ENCODE data around the gene SGCA.

SGCA gene

GRCh38 chr17:50130559-50131305 lies 35.1 kb upstream of the SGCA start:
- Histone ChIP-seq H3K36me3 (ENCODE audit: low read depth) (0 out of 2 replicates have a peak, but pooled peaks cover 9% of the 10 kb centered on the region), H3K4me3 (ENCODE audit: severe bottlenecking) (no peak overlapping the region)

DNA sequence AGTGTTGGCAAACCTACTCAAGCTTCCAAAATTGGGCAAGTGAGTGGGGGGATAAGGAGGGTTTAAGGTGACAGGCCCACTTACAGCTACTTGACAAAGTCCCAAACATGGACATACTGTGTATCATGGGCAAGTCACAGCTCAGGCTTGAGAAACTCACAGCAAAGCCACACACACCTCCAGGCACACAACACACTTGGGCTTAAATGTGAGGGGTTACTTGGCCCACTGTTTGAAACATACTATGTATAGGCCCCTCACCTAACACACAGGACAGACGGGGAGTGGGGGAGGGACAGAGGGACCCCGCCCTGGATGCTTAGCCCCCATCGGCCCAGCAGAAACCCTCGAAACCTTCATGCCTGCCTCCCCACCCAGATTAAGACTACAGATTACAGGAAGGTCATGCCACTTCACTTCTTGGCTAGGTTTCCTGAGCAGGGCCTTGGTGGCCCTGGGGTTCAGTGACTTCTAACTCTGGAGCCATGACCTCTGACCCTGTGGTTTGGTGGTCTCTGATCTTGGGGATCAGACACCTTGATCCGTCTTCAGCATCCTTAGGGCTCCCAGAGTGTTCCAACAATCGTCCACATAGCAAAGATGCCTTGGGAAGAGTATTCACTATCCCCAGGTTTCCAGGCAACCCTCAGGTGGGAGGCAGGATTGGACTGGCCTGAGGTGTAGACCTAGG lies 33.6 kb upstream of the SGCA start:
- ATAC-seq (ENCODE audit: low read depth) (no peak; the same call in 2 of the 3 replicates), DNase-seq (ENCODE audit: low spot score) (no peak)
- no peak for TF ChIP-seq CTCF (IDR thresholded peaks at IDR 0.05; ENCODE audit: poor library complexity, severe bottlenecking)
- Histone ChIP-seq H3K27me3 (ENCODE audit: insufficient read depth, poor library complexity, severe bottlenecking) (peaks cover 6% of the 10 kb centered on the region), H3K4me1 (ENCODE audit: insufficient read depth, poor library complexity, severe bottlenecking) (peaks cover 6% of the 10 kb centered on the region), H3K4me3 (ENCODE audit: severe bottlenecking) (no peak overlapping the region), H3K9me3 (ENCODE audit: severe bottlenecking) (no peaks in the 10 kb centered on the region), H3K36me3 (ENCODE audit: low read depth) (peaks cover 20% of the 10 kb centered on the region), H3K27ac (ENCODE audit: poor library complexity, severe bottlenecking) (peak overlapping the region; percentile 19)

More at GRCh38 chr17:50130559-50131305, 35.1 kb upstream of the SGCA start:
- H3K27me3 ChIP-seq (ENCODE audit: insufficient read depth, poor library complexity, severe bottlenecking), result peaks cover 6% of the 10 kb centered on the region
- H3K9me3 ChIP-seq (ENCODE audit: severe bottlenecking), result no peaks in the 10 kb centered on the region
- ATAC-seq (ENCODE audit: low read depth) (no peak), DNase-seq (ENCODE audit: low spot score) (no peak)
- no peak overlapping the region for H3K27ac ChIP-seq (ENCODE audit: poor library complexity, severe bottlenecking)
- H3K4me1 ChIP-seq (ENCODE audit: insufficient read depth, poor library complexity, severe bottlenecking), result peaks cover 6% of the 10 kb centered on the region
- no peak for TF ChIP-seq CTCF (IDR thresholded peaks at IDR 0.05; ENCODE audit: poor library complexity, severe bottlenecking)

DNA sequence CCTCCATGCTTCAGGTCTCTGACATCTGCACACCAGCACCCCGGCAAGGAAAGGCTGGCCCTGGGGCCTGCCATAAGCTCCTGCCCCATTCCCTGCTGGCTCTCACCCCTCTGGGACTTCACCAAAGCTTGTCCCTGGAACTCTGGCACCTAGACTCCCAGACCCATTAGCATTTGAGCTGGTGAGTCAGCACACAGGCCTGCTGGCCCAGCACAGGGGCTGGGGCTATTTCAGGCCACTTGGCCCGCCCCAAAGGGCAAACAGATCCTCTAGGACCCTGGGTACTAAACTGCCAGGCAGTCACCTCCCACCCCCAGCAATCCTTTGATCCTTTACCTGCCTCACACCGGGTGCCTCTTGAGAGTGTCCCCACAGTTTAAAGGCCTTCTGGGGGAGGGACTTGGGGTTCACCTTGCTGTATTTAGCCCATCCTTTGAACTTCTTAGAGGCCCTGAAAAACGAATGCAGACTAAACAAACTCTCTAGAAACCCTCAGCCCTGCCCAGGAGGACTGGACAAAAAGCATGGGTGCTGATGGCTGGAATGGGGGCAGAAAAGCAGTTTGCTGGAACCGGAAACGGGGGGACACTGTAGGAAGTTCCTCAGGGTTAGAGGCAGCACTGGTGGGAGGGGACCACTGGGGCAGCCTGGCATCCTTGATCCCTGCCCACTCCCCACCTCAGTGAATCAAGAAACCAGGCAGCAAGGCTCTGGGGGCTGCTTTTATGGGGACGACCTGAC lies 32.6 kb upstream of the SGCA start:
- peaks cover 30% of the 10 kb centered on the region for H3K36me3 ChIP-seq (ENCODE audit: low read depth)
- DNase-seq (ENCODE audit: low spot score) (no peak), ATAC-seq (ENCODE audit: low read depth) (peak; percentile 43)

DNA sequence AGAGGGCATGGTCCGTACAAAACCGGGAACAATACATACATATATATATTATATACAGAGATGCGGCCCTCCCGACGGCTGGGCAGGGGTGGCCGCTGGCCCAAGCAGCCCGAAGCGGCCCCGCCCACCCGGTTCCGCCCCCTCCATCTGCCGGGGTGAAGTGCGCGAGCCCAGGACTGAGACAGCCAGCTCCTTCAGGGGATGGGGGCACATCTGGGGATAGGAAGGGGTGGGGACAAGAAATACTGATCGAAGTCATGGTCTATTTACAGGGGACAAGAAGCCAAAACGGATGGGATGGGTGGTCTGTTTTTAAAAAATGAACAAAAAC lies 32.1 kb upstream of the SGCA start:
- Histone ChIP-seq H3K4me3 (ENCODE audit: severe bottlenecking) (no peak overlapping the region), H3K27ac (ENCODE audit: poor library complexity, severe bottlenecking) (no peak overlapping the region), H3K9me3 (ENCODE audit: severe bottlenecking) (no peaks in the 10 kb centered on the region), H3K4me1 (ENCODE audit: insufficient read depth, poor library complexity, severe bottlenecking) (no peaks in the 10 kb centered on the region), H3K36me3 (ENCODE audit: low read depth) (peaks cover 35% of the 10 kb centered on the region), H3K27me3 (ENCODE audit: insufficient read depth, poor library complexity, severe bottlenecking) (peaks cover 2% of the 10 kb centered on the region)
- DNase-seq (ENCODE audit: low spot score) (no peak), ATAC-seq (ENCODE audit: low read depth) (no peak)
- no peak for TF ChIP-seq CTCF (IDR thresholded peaks at IDR 0.05; ENCODE audit: poor library complexity, severe bottlenecking)

More for the DNA sequence above, 32.6 kb upstream of the SGCA start:
- Histone ChIP-seq H3K4me1 (ENCODE audit: insufficient read depth, poor library complexity, severe bottlenecking) (no peaks in the 10 kb centered on the region), H3K27me3 (ENCODE audit: insufficient read depth, poor library complexity, severe bottlenecking) (peaks cover 6% of the 10 kb centered on the region), H3K27ac (ENCODE audit: poor library complexity, severe bottlenecking) (peak overlapping the region; percentile 19), H3K4me3 (ENCODE audit: severe bottlenecking) (no peak overlapping the region), H3K9me3 (ENCODE audit: severe bottlenecking) (no peaks in the 10 kb centered on the region)
- TF ChIP-seq CTCF (IDR thresholded peaks at IDR 0.05; ENCODE audit: poor library complexity, severe bottlenecking), result no peak

Measured in RWPE2 (cell line).